GM12875 (cell line): ENCODE measurements around the gene GLRX3.

ENCODE experiments used
- H3K4me3 ChIP-seq: one replicate; pipeline ENCODE4 v1.5.1; 2011; ENCODE audit warnings: low read depth, low read length, control low read depth
- TF ChIP-seq, protein P1 (sequence below): IDR thresholded peaks from 2 replicates; pipeline ENCODE4 v1.5.1; 2011; ENCODE audit warnings: low read depth, mild to moderate bottlenecking, control low read depth, inconsistent platforms, low read length, moderate library complexity, borderline replicate concordance; ENCODE audit not compliant: insufficient read depth

GLRX3 gene

DNA sequence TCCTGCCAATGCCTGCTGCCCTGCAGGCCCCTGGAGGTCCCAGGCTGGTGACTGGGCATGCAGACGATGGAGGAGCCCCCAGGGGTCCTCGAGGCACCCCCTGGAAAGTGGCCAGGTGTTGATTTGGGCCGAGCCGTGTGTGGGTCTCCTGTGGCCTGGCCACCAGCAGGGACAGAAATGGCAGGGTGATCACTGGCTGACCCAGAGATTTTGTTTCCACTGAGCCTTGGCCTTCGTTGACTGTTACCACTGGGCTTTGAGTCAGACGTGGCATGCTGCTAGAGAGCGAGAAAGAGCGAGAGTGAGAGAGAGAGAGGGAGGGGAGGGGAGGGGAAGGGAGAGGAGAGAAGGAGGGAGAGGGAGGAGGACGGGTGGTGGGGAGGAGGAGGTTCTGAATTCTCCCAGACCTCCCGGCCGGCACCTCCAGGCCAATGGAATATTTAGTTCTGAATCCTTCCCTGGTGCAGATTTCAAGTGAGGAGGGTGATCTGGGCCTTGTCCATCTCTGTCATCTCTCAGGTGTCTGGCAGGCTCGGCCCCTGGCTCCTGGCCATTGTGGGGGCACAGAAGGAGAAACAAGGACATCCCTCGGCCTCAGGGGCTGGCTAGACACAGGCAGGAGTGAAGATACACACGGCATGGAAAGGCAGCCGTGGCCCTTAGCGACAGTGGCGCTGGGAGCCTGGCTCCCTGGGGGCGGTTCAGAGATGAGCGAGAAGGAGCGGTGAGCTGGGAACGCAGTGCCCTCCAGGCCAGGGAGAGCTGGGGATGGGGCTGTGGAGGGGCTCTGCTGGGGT lies 58.2 kb downstream of the GLRX3 start:
- TF ChIP-seq, protein P1, sequence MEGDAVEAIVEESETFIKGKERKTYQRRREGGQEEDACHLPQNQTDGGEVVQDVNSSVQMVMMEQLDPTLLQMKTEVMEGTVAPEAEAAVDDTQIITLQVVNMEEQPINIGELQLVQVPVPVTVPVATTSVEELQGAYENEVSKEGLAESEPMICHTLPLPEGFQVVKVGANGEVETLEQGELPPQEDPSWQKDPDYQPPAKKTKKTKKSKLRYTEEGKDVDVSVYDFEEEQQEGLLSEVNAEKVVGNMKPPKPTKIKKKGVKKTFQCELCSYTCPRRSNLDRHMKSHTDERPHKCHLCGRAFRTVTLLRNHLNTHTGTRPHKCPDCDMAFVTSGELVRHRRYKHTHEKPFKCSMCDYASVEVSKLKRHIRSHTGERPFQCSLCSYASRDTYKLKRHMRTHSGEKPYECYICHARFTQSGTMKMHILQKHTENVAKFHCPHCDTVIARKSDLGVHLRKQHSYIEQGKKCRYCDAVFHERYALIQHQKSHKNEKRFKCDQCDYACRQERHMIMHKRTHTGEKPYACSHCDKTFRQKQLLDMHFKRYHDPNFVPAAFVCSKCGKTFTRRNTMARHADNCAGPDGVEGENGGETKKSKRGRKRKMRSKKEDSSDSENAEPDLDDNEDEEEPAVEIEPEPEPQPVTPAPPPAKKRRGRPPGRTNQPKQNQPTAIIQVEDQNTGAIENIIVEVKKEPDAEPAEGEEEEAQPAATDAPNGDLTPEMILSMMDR, result no peak
- no peak overlapping the region for H3K4me3 ChIP-seq

DNA sequence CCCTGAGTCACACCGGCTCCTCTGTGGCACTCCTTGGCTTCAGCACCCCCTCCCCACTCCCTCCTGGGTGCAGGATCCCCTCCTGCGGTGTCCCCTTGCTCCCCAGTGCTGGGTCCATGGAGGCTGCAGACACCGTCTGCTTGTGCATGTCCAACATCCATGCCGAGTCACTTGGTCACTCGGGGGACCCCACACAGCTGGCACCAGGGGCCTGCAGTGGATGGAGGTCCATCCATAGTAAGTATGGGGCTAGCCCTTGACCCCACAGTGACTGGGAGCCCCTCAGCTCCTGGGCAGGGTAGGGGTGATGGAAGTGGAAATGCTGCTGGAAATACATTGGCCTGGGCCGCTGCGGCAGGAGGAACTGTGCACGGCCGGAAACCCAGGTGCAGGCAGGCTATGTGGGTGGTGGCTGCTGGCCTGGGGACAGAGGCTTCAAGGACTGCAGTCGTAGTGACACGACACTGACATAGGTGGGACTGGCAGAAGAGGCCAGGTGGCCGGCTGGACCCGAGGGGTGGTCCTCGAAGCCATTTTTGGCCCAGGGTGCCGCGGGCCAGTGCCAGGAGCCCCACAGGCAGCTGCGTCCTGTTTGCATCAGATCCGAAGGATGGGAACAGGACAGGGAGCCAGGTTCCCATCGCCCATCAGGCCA lies 58.9 kb downstream of the GLRX3 start:
- TF ChIP-seq, protein P1, result no peak
- H3K4me3 ChIP-seq, result no peak overlapping the region

DNA sequence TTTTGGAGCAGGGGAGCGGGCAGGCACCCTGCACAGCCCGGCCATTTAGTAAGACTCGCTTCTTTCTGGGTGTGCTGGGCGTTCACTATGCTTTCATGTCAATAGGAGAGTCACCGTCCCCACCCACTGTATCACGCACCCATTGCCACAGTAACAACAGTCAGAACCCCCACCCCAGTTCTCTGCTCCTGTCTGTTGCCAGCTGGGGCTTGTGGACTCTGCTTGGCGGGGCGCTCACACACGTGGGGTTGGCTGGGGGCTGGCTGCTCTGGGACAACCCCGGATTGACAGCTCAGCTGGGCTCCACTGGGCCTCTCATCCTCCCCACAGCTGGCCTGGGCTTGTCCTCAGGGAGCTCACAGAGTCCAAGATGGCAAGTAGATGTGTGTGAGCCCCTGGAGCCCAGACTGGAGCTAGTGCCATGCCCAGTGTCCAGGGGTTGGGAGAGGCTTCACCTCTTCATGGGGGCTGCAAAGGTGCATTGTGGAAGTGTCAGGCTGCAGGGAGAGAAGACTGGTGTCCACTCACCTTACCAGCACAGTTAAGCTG lies 59.6 kb downstream of the GLRX3 start:
- H3K4me3 ChIP-seq, result no peak overlapping the region
- TF ChIP-seq, protein P1, result no peak

DNA sequence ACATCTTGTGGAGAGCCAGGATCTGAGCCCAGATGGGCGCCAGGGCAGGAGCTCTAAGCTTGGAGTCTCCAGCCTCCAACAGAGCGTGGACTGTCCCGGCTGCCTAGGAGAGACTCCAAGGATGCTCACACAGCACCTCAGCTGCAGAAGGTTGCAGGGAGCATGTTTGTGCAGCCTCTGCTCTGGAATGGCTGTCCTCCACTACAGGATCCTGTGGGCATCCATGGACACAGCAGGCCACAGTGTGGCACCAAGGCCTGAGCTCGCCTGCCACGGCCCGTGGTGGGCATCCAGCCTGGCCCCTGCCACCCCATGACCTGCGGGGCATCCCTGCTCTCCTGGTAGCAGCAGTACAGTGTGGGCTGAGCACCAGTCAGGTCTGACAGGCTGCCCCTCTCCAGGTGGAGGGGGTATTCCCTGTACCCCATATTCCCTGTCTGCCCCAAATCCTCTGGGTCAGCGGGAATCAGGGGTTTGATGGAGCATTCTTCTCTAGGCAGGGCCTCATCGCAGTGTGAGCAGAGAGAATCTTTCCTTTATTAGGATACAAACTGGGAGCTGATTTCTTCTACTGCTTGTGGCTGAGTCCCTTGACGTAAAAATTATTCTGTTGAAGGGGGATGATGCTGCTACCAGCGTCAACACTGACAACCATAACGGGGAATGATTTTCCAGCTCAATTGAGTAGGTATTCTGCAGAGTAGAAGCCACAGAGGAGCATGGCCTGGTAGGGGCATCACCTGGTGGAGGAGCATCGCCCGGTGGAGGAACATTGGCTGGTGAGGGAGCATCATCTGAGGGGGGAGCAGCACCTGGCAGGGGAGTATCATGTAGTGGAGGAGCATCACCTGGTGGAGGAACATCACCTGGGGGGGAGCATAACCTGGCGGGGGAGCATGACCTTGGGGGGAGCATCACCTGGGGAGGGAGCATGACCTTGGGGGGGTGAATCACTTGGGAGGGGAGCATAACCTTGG lies 60.6 kb downstream of the GLRX3 start:
- H3K4me3 ChIP-seq, result no peak overlapping the region
- TF ChIP-seq, protein P1, result no peak

DNA sequence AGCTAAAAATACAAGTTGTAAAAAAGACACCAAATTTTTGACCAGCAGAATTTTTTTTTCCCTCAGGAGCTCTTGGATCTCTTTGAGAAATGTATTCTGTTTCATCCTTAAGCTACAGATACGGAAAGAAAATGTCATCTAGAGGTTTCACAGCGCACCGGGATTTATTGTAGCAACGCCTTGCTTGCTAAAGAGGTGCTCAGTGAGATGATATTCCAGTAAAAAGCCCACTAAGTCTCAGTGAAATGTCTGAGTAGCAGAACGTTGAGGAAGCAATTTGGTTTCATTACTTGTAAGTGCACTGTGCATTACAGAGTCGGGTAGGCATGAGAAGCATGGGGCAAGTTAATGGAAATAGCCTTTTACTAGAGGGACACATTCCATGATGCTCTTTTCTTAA lies 62.5 kb downstream of the GLRX3 start:
- no peak overlapping the region for H3K4me3 ChIP-seq
- TF ChIP-seq, protein P1, result no peak

DNA sequence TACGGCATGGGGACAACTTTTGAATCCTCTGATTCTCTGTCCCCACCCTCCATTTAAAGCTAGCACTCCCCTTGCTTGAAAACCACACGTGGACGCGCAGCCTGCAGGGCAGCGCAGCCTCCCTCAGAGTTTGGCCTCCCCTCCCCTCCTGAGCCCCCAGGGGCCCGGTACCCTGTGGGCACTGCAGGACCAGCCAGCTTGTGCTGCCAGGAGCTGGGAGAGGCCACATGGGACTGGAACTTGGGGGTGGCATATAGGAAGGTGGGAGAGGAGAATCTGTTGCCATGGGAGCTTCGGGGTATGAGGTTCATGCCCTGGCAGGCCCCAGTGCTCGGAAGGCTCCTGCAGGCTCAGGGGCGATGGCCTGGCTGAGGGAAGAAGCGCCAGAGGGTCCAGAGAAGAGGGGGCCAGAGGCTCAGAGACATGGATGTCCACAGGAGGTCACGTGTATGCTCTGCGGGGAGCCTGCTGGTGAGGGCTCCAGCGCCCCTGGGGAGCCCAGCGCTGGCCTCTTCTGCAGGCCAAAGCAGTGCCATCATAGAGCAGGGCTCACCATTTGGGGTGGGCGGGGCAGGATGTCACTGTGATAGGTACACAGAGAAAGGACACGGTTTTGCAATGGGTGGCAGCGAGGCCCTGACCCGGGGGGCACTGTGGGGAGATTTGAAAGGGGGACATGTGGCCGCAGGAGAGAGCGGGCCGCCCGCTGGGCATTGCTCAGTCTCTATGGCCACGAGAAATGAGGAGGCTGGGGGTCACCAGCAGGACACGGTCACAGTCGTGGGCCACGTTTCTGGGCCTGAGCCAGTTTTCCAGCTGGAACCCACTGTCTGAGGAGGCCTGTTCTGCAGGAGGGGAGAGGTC lies 64.2 kb downstream of the GLRX3 start:
- TF ChIP-seq, protein P1, result no peak
- H3K4me3 ChIP-seq, result no peak overlapping the region
